Measurements from ENCODE around the gene PSMG4.

DNA sequence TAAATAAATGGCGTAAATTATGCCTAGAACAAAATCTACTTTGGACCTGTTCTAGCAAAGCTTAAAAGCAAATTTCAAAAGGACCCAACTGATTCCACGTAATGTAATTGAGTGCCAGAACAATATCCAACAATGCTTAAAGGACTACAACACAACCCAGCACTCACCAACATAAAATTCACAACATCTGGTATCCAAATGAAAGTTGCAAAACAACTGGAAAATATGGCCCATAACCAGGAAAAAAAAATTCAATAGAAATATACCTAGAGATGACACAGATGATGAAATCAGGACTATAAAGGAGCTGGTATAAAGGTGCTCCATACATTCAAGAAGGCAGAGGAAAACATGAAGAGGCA is 45.4 kb upstream of the PSMG4 start:
- TF ChIP-seq CTCF (IDR thresholded peaks at IDR 0.05; ENCODE audit: low read length) (no peak), EZH2 (optimal IDR thresholded peaks at IDR 0.05; ENCODE audit: low read depth, low read length) (no peak), EZH2phosphoT487 (IDR thresholded peaks at IDR 0.05; ENCODE audit: low read length) (no peak)

All from MM.1S (cell line).